Fibroblast of skin of back (primary cell): ENCODE results near the gene MYRF.

Experiments
- DNase-seq: peaks from one replicate; pipeline ENCODE4 v3.0.0-alpha.2; 2013

Gene MYRF

DNA sequence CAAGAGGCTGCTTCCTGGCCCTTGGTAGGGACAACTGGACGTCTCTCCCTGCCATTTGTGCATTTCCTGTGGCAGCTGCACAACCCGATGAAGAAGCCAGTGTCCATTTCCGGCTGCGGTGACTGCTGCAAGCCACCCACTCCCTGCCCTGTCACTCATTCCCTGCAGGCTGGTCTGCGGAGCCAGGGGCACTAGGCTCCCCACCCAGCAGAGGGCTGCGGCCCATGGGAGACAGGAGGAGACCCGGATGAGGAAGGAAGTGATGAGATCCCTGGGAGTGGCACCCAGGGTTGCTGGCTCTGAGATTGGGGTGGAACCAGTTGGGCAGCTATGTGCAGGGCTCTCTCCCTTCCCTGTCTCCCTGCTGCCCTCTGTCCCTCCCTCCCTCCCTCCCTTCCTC lies 10.0 kb upstream of the MYRF start:
- DNase-seq = no peak

- DNase-seq = no peak
Observed at GRCh38 chr11:61743486-61744095, 8.8 kb upstream of the MYRF start.

GRCh38 chr11:61744181-61744580 lies 8.3 kb upstream of the MYRF start:
- no peak for DNase-seq

DNA sequence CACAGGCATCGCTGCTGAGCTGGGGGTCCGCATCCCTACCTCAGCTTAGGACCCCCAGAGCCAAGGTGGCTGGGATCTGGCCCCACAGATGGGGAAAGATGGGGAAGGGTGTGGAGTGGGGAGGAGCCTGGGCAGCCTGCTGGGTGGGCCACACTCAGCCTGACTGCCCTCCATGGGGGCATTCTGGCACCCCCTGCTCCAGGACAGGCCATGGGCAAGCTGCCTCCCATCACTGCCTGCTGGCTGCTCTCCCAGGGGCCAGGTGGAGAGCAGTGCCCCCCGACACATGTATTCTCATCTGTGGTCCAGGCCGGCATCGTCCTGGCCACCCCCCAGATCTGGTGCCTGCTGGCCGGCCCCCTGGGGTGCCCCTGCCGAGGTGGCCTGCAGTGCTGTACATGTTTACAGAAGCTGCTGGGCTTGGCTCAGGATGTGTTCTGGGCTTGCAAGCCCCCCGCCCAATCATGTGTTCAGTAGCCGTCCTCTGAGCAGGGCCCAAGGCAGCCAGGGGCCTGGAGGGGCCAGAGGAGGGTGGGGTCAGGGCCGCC lies 7.8 kb upstream of the MYRF start:
- DNase-seq = no peak

DNA sequence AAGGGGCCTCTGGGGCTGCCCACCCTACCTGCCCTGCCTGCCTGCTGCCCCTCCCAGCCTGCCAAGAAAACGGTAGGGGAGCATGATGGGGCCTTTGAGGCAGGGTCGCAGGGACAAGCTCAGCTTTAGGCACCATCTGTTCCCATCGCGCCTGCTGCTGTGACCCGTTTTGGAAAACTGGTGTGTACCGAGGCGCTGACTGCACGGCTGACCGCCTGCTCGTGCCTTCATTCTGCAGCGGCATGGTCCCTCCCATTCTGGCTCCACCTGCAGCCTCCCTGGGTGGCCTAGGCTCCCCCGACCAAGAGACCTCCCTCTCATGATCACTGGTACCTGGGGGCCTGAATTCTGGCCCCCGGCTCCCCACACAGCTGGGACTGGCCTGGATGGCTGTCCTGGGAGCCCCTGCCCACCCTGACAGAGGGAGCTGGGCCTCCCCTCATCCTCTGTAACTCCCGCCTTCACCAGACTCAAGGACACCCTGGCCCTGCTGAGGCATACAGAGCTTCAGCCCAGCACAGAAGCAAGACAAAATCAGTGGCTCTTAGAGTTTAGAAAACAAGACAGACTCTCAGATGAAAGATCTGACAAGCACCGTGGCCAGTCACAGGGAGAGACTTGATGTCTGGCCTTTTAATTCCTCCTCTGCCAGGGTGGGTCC lies 6.5 kb upstream of the MYRF start:
- no peak for DNase-seq

GRCh38 chr11:61746442-61747191 lies 5.8 kb upstream of the MYRF start:
- DNase-seq = no peak

DNA sequence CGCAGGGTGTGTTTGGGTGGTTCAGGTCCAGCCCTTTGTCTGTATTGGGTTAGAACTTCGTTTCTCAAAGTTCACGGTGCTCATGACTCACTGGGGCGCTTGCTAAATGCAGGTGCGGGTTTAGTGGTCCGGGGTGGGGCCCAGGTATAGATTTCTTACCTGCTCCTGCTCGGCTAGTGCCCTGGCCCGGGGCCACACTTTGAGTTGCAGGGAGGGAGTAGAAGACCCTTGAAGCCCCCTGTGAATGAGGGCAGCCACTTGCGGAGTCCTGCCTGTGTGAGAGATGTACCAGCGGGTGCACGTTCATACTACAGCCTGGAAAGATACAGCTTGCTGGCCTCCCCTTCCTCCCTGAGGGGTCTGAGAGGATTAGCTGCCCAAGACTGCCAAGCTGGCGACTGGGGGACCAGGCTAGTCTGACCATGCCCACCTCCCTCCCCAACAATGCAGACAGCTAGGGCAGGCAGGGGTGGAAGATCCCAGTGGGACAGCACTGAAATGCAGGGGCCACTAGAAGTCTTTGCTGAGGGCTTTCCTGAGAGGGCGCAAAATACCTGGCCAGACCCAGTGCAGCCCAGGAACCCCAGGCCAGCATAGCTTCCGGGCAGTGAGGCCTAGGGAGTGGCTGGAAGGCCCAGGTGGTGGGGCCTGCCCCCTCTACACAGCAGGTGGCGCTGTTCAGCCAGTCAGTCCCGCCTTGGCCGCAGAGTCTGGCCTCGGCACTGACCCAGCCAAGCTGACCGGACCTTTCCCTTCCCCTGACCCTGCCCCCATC lies 5.1 kb upstream of the MYRF start:
- peak; percentile 49 for DNase-seq

DNA sequence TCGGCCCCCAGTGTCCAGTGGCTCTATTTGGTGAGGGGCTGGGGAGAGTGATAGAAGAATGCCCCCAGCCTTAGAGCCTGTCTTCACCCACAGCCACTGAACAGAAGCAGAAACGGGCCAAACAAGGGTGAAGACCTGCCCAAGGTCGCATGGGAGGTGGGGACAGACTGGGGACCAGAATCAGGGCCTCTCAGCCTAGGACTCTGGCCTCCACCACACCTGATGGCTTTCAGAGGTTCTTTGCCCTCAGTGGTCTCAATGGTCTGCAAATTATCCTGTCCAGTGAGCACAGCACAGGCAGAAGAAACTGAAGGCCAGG lies 4.5 kb upstream of the MYRF start:
- DNase-seq = no peak

- DNase-seq = no peak
Observed at GRCh38 chr11:61749591-61750217, 2.7 kb upstream of the MYRF start.

GRCh38 chr11:61750631-61751273 lies 1.7 kb upstream of the MYRF start:
- DNase-seq = no peak

DNA sequence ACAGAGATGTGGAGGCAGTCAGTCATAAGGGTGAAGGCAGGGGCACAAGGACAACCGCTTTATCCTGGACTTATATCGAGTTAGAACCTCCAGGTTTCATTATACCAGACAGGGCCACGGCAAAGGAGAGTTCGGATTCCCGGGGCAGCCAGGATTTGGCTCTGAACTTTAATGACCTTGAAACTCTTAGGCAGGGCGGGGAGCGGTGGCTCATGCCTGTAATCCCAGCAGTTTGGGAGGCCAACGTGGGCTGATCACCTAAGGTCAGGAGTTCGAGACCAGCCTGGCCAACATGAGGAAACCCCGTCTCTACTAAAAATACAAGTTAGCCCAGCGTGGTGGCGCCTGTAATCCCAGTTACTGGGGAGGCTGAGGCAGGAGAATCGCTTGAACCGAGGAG lies 1.1 kb upstream of the MYRF start:
- DNase-seq = no peak

DNA sequence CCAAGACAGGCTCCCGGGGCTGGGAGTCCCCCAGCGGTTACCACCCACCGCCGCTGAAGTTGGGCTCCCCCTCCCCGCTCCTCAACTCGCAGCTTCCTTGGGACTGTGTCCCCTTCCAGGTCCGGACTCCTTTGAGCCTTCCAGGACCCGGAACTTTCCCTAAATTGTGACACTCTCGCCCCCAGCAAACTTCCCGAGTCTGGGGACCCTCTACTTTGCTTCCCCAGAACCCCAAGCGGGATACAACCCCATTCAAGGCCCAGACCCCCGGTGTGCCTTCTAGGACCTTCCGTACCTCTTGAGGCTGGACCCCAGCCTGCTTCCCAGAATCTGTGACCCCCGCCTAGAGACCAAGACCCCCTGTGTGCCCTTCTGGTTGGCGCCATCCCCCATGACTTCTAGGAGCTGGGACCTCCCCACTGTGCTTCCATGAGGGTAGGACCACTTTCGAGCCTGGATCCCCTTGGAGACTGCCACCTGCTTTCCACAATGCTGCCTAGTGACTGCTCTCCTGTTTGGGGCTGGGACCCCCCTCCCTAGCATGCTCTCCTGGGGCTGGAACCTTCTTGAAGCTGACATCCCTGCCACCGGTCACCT lies 587 bp downstream of the MYRF start:
- no peak for DNase-seq

- DNase-seq = no peak
Observed at GRCh38 chr11:61753672-61754071, 1.2 kb downstream of the MYRF start.

- DNase-seq = peak; percentile 64
Observed at GRCh38 chr11:61754534-61755482, 2.4 kb downstream of the MYRF start.

DNA sequence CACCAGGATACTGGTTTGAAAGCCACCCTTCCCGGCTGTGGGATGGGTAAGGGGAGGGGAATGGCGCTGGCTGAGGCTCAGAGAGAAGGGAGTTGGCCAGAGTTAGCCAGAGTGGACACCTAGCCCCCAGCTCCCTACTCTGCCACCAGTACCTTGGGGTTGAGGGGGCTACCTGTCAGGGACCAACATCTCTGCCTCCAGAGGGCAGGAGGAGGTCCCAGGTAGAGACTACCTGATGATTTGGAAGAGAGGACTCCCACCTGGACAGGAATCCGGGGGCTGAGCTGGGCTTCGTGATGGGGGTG lies 3.7 kb downstream of the MYRF start:
- DNase-seq = no peak

- DNase-seq = peak; percentile 88
Observed at GRCh38 chr11:61756452-61757212, 4.2 kb downstream of the MYRF start.

DNA sequence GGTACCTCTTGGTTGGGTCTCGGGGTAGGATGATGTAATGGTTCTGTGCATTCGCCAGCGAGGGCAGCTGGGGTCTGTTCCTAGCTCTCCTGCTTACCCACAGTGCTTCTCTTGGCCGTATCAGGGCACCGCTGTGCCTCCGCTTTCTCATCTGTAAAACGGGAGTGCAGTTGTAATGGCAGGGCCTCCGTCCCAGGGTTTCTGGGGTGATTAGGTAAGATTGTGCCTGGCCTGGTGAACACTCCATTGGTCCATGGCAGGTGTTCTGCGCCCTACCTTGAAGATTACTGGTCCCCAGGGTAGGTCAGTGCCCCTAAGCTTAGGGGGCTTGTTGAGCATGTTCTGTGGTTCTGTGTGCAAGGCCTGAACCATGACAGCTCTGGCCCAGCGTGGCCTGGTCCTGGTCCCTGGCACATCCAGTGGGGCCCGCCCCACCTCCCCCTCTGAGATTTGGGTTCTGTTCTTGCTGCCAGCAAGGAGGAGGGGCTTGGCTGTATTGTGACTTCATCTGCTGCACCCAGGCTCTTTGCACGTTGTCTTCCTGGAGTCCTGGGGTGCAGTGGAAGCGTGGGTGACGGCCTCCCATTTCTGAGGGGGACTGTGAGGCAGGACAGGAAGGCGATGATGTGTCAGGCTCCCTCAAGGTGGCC lies 4.9 kb downstream of the MYRF start:
- DNase-seq = no peak

DNA sequence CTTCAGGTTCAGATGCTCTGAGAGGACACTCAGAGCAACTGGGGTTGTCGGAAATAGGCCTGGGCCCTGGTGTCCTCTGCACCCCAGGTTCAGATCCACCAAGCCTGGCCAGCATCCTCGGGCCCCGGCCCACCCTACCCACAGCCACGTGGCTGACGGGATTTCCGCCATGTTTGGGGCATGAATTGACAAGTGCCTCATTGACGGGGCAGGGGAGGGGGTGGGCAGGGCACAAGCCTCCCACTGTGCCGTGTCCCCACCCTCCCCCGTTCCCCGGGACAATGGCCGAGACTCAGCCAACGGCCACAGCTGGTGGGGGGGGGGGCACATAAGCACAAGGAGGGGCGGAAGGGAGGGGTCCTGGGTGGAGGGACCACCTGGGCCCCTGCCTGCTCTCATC lies 8.5 kb downstream of the MYRF start:
- DNase-seq = no peak
